Kidney epithelial cell (primary cell): ENCODE results near the gene AGPAT3. TPM values are rescaled to one million over a fixed set of nuclear protein-coding genes. Genes with fewer than 3 reads are reported as not detected.

Source experiments
- DNase-seq: peaks from one replicate; pipeline ENCODE4 v3.0.0-alpha.2; 2010; ENCODE audit warnings: low read depth
- H3K27me3 ChIP-seq: 2 replicates; pipeline ENCODE4 v1.6.0; 2011; ENCODE audit warnings: low read length; ENCODE audit not compliant: control insufficient read depth, insufficient read depth
- H3K36me3 ChIP-seq: 2 replicates; pipeline ENCODE4 v1.5.1; 2011; ENCODE audit warnings: low read length; ENCODE audit not compliant: control insufficient read depth, insufficient read depth
- H3K4me3 ChIP-seq: 2 replicates; pipeline ENCODE4 v1.5.1; 2011; ENCODE audit warnings: low read depth, mild to moderate bottlenecking, control low read depth, low read length
- CTCF ChIP-seq: IDR thresholded peaks from 2 replicates; pipeline ENCODE4 v1.5.1; 2011; ENCODE audit warnings: mild to moderate bottlenecking, moderate library complexity, low read length, control low read depth, inconsistent platforms; ENCODE audit not compliant: insufficient read depth, poor library complexity, severe bottlenecking
- total RNA-seq: library from RNA; depleted of rRNA; stranded (reverse); fragments of >200 nt; gene quantifications from 2 replicates; pipeline ENCODE4 v1.2.3, GENCODE V29; 2015

The AGPAT3 gene
- total RNA-seq, 1 donor from 2014 or later: 62.3 TPM

- no peak for TF ChIP-seq CTCF
- H3K4me3 ChIP-seq: no peak overlapping the region
- peaks cover 15% of the 10 kb centered on the region for H3K27me3 ChIP-seq
- H3K36me3 ChIP-seq: no peaks in the 10 kb centered on the region
- DNase-seq: no peak
Observed at GRCh38 chr21:43854773-43855633, 10.0 kb upstream of the AGPAT3 start.

- Histone ChIP-seq H3K4me3 (no peak overlapping the region), H3K36me3 (no peaks in the 10 kb centered on the region), H3K27me3 (peaks cover 15% of the 10 kb centered on the region)
- no peak for TF ChIP-seq CTCF
- DNase-seq: no peak
Observed at GRCh38 chr21:43855955-43856354, 9.1 kb upstream of the AGPAT3 start.

GRCh38 chr21:43858806-43859648 lies 6.0 kb upstream of the AGPAT3 start:
- no peaks in the 10 kb centered on the region for H3K36me3 ChIP-seq
- H3K4me3 ChIP-seq: no peak overlapping the region
- no peak for DNase-seq
- TF ChIP-seq CTCF: no peak
- peaks cover 9% of the 10 kb centered on the region for H3K27me3 ChIP-seq

GRCh38 chr21:43859747-43860214 lies 5.2 kb upstream of the AGPAT3 start:
- DNase-seq: no peak
- H3K27me3 ChIP-seq: peaks cover 2% of the 10 kb centered on the region
- H3K4me3 ChIP-seq: no peak overlapping the region
- H3K36me3 ChIP-seq: no peaks in the 10 kb centered on the region
- TF ChIP-seq CTCF: no peak

GRCh38 chr21:43861706-43862105 lies 3.3 kb upstream of the AGPAT3 start:
- TF ChIP-seq CTCF: no peak
- no peak for DNase-seq

More at GRCh38 chr21:43861706-43862105, 3.3 kb upstream of the AGPAT3 start:
- Histone ChIP-seq H3K4me3 (no peak overlapping the region), H3K36me3 (no peaks in the 10 kb centered on the region), H3K27me3 (no peaks in the 10 kb centered on the region)
